A549 (cell line): ENCODE results near the gene SPIRE1. TPM values are rescaled to one million over a fixed set of nuclear protein-coding genes. Genes with fewer than 3 reads are reported as not detected.

Source experiments
- ATAC-seq, 2 experiments: fragments of 200-7000 bp in 1 of 2; fragments of >200 bp in 1 of 2; cut with Nextera tagmentation in 1 of 2; cut with Tn5 transposase in 1 of 2; 3 replicates each; pipeline versions ENCODE4 v1.8.0 to v1.9.1; 2018 to 2020; ENCODE audit warnings: mild to moderate bottlenecking in 1 of 2, moderate library complexity in 1 of 2
- CTCF ChIA-PET: fragments of 300-600 bp; sonication (Branson Sonifier 250); formaldehyde crosslinking; extraction: SDS; loops from one replicate; lab custom pipeline; 2021; ENCODE audit warnings: antibody characterized with exemption, inconsistent platforms; lab: Yijun Ruan, JAX
- POLR2A ChIA-PET: fragments of 350-600 bp; formaldehyde crosslinking; extraction: SDS; loops from one replicate; lab custom pipeline; 2021; ENCODE audit warnings: antibody characterized with exemption, inconsistent platforms; lab: Yijun Ruan, JAX
- DNase-seq, 2 experiments: peaks; one replicate each; pipeline versions ENCODE4 v3.0.0 to v3.0.0-alpha.2; 2011 to 2016; ENCODE audit warnings: low read depth in 1 of 2, low spot score in 1 of 2
- FAIRE-seq: peaks from 2 replicates; lab custom pipeline; 2011; peaks lifted over from hg19 to GRCh38; lab: Jason Lieb, UNC
- H3K27ac ChIP-seq, 2 experiments: fragments of >200 bp; sonication (Bioruptor Twin); formaldehyde crosslinking; 3 replicates each; pipeline ENCODE4 v1.5.1; 2016 to 2017
- H3K4me1 ChIP-seq: fragments of >200 bp; sonication (Bioruptor Twin); formaldehyde crosslinking; 3 replicates; pipeline ENCODE4 v1.6.1; 2016
- H3K4me2 ChIP-seq: fragments of >200 bp; sonication (Bioruptor Twin); formaldehyde crosslinking; 3 replicates; pipeline ENCODE4 v1.6.1; 2016
- H3K4me3 ChIP-seq: fragments of >200 bp; sonication (Bioruptor Twin); formaldehyde crosslinking; 3 replicates; pipeline ENCODE4 v1.5.1; 2016
- H3K9me3 ChIP-seq: fragments of >200 bp; sonication (Bioruptor Twin); formaldehyde crosslinking; 3 replicates; pipeline ENCODE4 v1.6.1; 2016
- CBX8 ChIP-seq: fragments of 200-600 bp; sonication (generic); IDR thresholded peaks from 2 replicates; pipeline ENCODE4 v1.6.1; 2016
- CHD4 ChIP-seq: fragments of 200-600 bp; sonication (generic); IDR thresholded peaks from 2 replicates; pipeline ENCODE4 v1.6.1; 2016; ENCODE audit warnings: antibody characterized with exemption, mild to moderate bottlenecking, borderline replicate concordance
- EHMT2 ChIP-seq: fragments of 200-600 bp; sonication (generic); IDR thresholded peaks from 2 replicates; pipeline ENCODE4 v1.6.1; 2016; ENCODE audit warnings: antibody characterized with exemption, low read depth, mild to moderate bottlenecking, moderate library complexity
- FOSB ChIP-seq: fragments of 250-450 bp; sonication (Bioruptor Pico); IDR thresholded peaks from 2 replicates; pipeline ENCODE4 v1.5.0; 2020; ENCODE audit warnings: mild to moderate bottlenecking, moderate library complexity
- FOSL2 ChIP-seq, 2 experiments: fragments of 450-650 bp in 1 of 2; fragments of >200 bp in 1 of 2; sonication (Bioruptor Twin) in 1 of 2; formaldehyde crosslinking; IDR thresholded peaks; 2 replicates each; pipeline versions ENCODE4 v1.5.0 to v1.6.1; 2016 to 2020; ENCODE audit warnings: mild to moderate bottlenecking in 1 of 2, moderate library complexity in 1 of 2
- FOXS1 ChIP-seq: fragments of 250-450 bp; sonication (Bioruptor Pico); IDR thresholded peaks from 2 replicates; pipeline ENCODE4 v1.5.0; 2020; ENCODE audit warnings: mild to moderate bottlenecking, moderate library complexity
- GATA3 ChIP-seq: IDR thresholded peaks from 2 replicates; pipeline ENCODE4 v1.6.1; 2012; ENCODE audit warnings: borderline replicate concordance
- HDAC2 ChIP-seq: fragments of 200-600 bp; sonication (generic); IDR thresholded peaks from 2 replicates; pipeline ENCODE4 v1.6.1; 2016
- HEYL ChIP-seq: fragments of 250-450 bp; sonication (Bioruptor Pico); IDR thresholded peaks from 2 replicates; pipeline ENCODE4 v1.8.0; 2021; ENCODE audit warnings: mild to moderate bottlenecking, moderate library complexity
- JUN ChIP-seq, 2 experiments: fragments of >200 bp; sonication (Bioruptor Twin); formaldehyde crosslinking; IDR thresholded peaks; 2 replicates in 1 of 2; 3 replicates in 1 of 2; pipeline ENCODE4 v1.6.1; 2016 to 2017
- KDM5A ChIP-seq: fragments of 200-600 bp; sonication (generic); IDR thresholded peaks from 2 replicates; pipeline ENCODE4 v1.6.1; 2016; ENCODE audit warnings: antibody characterized with exemption, mild to moderate bottlenecking
- MAFK ChIP-seq: fragments of 450-650 bp; IDR thresholded peaks from 2 replicates; pipeline ENCODE4 v1.6.1; 2014; ENCODE audit not compliant: partially characterized antibody
- MYC ChIP-seq: IDR thresholded peaks from 2 replicates; pipeline ENCODE4 v1.6.1; 2012; ENCODE audit warnings: mild to moderate bottlenecking, inconsistent platforms, low read length, improper control_type of control experiment, borderline replicate concordance
- NFE2L2 ChIP-seq: fragments of 150-350 bp; conservative IDR thresholded peaks from 2 replicates; pipeline ENCODE4 v1.6.1; 2014; ENCODE audit warnings: low read length
- NR3C1 ChIP-seq: fragments of >200 bp; sonication (Bioruptor Twin); formaldehyde crosslinking; IDR thresholded peaks from 3 replicates; pipeline ENCODE4 v1.6.1; 2017
- PHF8 ChIP-seq: fragments of 200-600 bp; sonication (generic); IDR thresholded peaks from 2 replicates; pipeline ENCODE4 v1.6.1; 2016; ENCODE audit warnings: low read depth, mild to moderate bottlenecking, antibody characterized with exemption, moderate library complexity, borderline replicate concordance
- POLR2A ChIP-seq: IDR thresholded peaks from 2 replicates; pipeline ENCODE4 v1.6.1; 2012; ENCODE audit warnings: mild to moderate bottlenecking, low read length
- RAD21 ChIP-seq, 2 experiments: fragments of >200 bp in 1 of 2; sonication (Bioruptor Twin) in 1 of 2; formaldehyde crosslinking in 1 of 2; IDR thresholded peaks in 1 of 2; conservative IDR thresholded peaks in 1 of 2; 2 replicates in 1 of 2; 3 replicates in 1 of 2; pipeline ENCODE4 v1.6.1; 2012 to 2018; ENCODE audit warnings: inconsistent platforms in 1 of 2
- RARB ChIP-seq: fragments of 250-450 bp; sonication (Bioruptor Pico); IDR thresholded peaks from 2 replicates; pipeline ENCODE4 v1.8.0; 2021; ENCODE audit warnings: mild to moderate bottlenecking, moderate library complexity
- RFX5 ChIP-seq: fragments of 450-650 bp; IDR thresholded peaks from 2 replicates; pipeline ENCODE4 v1.7.1; 2014; ENCODE audit warnings: antibody characterized with exemption, mild to moderate bottlenecking, moderate library complexity
- SMC3 ChIP-seq: fragments of >200 bp; sonication (Bioruptor Twin); formaldehyde crosslinking; IDR thresholded peaks from 3 replicates; pipeline ENCODE4 v1.6.1; 2018; ENCODE audit warnings: inconsistent platforms
- TFCP2L1 ChIP-seq: fragments of 250-450 bp; sonication (Bioruptor Pico); IDR thresholded peaks from 2 replicates; pipeline ENCODE4 v1.5.0; 2021; ENCODE audit warnings: mild to moderate bottlenecking
- ZC3H11A ChIP-seq: fragments of 450-650 bp; IDR thresholded peaks from 2 replicates; pipeline ENCODE4 v1.6.1; 2014; ENCODE audit warnings: antibody characterized with exemption, mild to moderate bottlenecking
- ZFP36 ChIP-seq: fragments of 450-650 bp; IDR thresholded peaks from 2 replicates; pipeline ENCODE4 v1.6.1; 2014; ENCODE audit warnings: borderline replicate concordance; ENCODE audit not compliant: partially characterized antibody
- ZNF302 ChIP-seq: fragments of 250-450 bp; sonication (Bioruptor Pico); IDR thresholded peaks from 2 replicates; pipeline ENCODE4 v1.9.0; 2021; ENCODE audit warnings: inconsistent platforms, mild to moderate bottlenecking, moderate library complexity
- ZSCAN20 ChIP-seq: fragments of 250-450 bp; sonication (Bioruptor Pico); IDR thresholded peaks from 2 replicates; pipeline ENCODE4 v1.8.0; 2022; ENCODE audit warnings: mild to moderate bottlenecking, moderate library complexity
- WGBS: methylation state at CpG from one replicate; pipeline ENCODE4 v1.1.6; 2017; ENCODE audit errors: missing lambda C conversion rate; 5-methylcytosine and 5-hydroxymethylcytosine counted together
- polyA minus RNA-seq: library from RNA; depleted of rRNA, polyadenylated mRNA; stranded (reverse); fragments of >200 nt; gene quantifications from 2 replicates; pipeline ENCODE4 v1.2.3, GENCODE V29; 2011; rRNA and poly(A)+ RNA removed
- polyA plus RNA-seq, 4 experiments: library from polyadenylated mRNA; depleted of rRNA in 3 of 4; stranded (reverse); fragments of >200 nt; fragmentation: RNase III in 1 of 4; extraction: RNeasy Plus Mini Kit Qiagen cat#74134 plus additional on column Dnase treatment in 1 of 4; gene quantifications; 2 replicates in 3 of 4; 3 replicates in 1 of 4; pipeline ENCODE4 v1.2.3, GENCODE V29; 2011 to 2017
- TF ChIP-seq, protein P1 (sequence below): fragments of 250-450 bp; sonication (Bioruptor Pico); IDR thresholded peaks from 2 replicates; pipeline ENCODE4 v1.5.0; 2020; ENCODE audit warnings: low read depth, mild to moderate bottlenecking, moderate library complexity
- TF ChIP-seq, protein P2 (sequence below): fragments of 450-650 bp; IDR thresholded peaks from 2 replicates; pipeline ENCODE4 v1.6.1; 2014; ENCODE audit warnings: antibody characterized with exemption
- TF ChIP-seq, protein P3 (sequence below): IDR thresholded peaks from 2 replicates; pipeline ENCODE4 v1.6.1; 2012

The SPIRE1 gene
- 23.2 and 29.4 TPM in 2 replicates for polyA plus RNA-seq (2011; rRNA removed)
- 4.0 and 4.7 TPM in 2 replicates for polyA plus RNA-seq (2012; cell fraction: cytosol; rRNA removed)
- polyA plus RNA-seq (2012; cell fraction: nucleus; rRNA removed), result 4.7 and 8.4 TPM in 2 replicates
- 8.3 to 9.1 TPM (median 8.9 TPM) in 3 replicates for polyA plus RNA-seq (2017; fragmentation: RNase III; extraction: RNeasy Plus Mini Kit Qiagen cat#74134 plus additional on column Dnase treatment)
- 19.7 and 21.7 TPM in 2 replicates for polyA minus RNA-seq

DNA sequence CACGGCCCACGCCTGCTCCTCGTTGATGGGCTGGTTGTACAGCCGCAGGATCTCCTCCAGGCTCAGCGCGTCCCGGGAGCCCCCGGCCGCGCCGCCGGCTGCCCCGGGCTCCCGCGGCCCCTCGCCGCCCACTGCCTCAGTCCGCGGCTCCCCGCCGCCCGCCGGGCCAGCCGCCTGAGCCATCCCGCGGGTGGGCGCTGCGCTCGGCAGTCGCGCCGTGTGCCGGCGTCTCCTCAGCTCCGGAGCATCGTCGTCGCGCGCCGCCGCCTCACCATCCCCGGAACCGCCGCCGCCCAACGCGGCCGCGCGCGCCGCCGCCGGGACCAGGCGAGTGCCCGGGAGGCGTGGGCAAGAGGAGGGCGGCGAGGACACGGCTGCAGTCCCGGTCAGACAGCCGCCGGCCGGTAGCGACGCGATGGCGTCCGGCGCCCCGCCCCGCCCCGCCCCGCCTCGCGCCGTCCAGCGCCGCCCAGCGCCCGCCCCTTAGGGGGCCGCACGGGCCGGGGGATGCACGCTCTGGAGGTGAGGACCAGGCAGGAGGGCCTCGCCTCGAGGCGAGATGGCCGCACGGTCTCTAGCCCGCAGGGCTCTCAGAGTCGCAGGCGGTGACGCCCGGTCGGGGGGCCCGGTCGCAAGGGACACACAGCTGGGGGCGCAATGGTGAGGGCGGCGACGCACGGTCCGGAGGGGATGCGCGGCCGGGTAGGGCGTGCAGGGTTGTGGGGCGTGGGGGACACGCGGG lies at the start of gene SPIRE1:
TSS of gene SPIRE1 (minus strand) at position 424 of the 742 bp plus-strand sequence. CDS start at position 183, 241 bp downstream.
- ChIA-PET CTCF (interaction anchor here (1.5 to 4.3 kb wide), 2 partner anchors 51 to 264 kb away, joined by 3 to 90 read pairs; no protein-coding TSS in a partner anchor), POLR2A (no interaction called here)
- no peak for FAIRE-seq

DNA sequence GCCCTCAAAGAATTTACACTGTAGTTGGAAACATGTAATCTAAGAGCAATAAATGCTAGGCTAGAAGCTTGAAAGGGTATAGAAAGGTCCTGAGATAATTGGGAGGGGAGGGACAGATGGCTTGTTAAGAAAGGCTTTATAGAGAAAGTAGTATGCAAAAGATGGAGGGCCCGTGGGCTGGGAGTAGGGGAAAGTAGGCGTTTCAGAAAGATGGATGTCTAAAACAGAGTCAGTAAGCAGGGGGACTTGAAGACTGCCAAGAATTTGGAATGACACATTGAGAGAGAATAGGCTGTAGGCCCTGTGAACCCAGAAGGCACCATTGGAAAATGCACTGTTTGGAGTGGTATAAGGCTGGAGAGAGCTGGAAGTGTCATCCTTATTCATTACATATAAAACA lies 45.8 kb upstream of the SPIRE1 start:
- H3K4me2 ChIP-seq, result peak overlapping the region; percentile 98
- ChIA-PET POLR2A (no interaction called here), CTCF (interaction anchor here (1.2 kb wide), 1 partner anchor 25 kb away, joined by 3 read pairs; no protein-coding TSS in a partner anchor)
- H3K9me3 ChIP-seq, result no peaks in the 10 kb centered on the region
- TF ChIP-seq EHMT2 (no peak), ZC3H11A (no peak), FOSB (CRISPR knock-in tag) (no peak), TFCP2L1 (no peak), RARB (CRISPR knock-in tag) (no peak), HEYL (CRISPR knock-in tag) (no peak), KDM5A (no peak), GATA3 (no peak), RFX5 (no peak), JUN (IDR thresholded peaks at IDR 0.05) (no peak), HDAC2 (no peak), SMC3 (no peak), CHD4 (no peak), NFE2L2 (no peak), MAFK (no peak), FOXS1 (CRISPR knock-in tag) (no peak), MYC (no peak)
- TF ChIP-seq, protein P1, sequence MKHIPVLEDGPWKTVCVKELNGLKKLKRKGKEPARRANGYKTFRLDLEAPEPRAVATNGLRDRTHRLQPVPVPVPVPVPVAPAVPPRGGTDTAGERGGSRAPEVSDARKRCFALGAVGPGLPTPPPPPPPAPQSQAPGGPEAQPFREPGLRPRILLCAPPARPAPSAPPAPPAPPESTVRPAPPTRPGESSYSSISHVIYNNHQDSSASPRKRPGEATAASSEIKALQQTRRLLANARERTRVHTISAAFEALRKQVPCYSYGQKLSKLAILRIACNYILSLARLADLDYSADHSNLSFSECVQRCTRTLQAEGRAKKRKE (CRISPR knock-in tag), result no peak
- TF ChIP-seq, protein P2, sequence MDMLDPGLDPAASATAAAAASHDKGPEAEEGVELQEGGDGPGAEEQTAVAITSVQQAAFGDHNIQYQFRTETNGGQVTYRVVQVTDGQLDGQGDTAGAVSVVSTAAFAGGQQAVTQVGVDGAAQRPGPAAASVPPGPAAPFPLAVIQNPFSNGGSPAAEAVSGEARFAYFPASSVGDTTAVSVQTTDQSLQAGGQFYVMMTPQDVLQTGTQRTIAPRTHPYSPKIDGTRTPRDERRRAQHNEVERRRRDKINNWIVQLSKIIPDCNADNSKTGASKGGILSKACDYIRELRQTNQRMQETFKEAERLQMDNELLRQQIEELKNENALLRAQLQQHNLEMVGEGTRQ, result no peak
- 2% methylated on average over 2 of the region's 2 CpGs for WGBS
- no peak for ATAC-seq
- DNase-seq, result peak in 1 of 2 experiments; percentile 10
- FAIRE-seq, result no peak
- H3K4me1 ChIP-seq, result peaks cover 38% of the 10 kb centered on the region
- peak overlapping the region; percentile 90 to 98 for H3K27ac ChIP-seq
- H3K4me3 ChIP-seq, result peak overlapping the region; percentile 64

More for the DNA sequence above, at the start of gene SPIRE1:
- TF ChIP-seq ZFP36, result no peak
- TF ChIP-seq ZSCAN20 (CRISPR knock-in tag), result no peak
- no peak for TF ChIP-seq CBX8
- peak; percentile 55; the same call in 1 of the 2 replicates for TF ChIP-seq PHF8
- peak; percentile 59 for TF ChIP-seq POLR2A
- no peak for TF ChIP-seq FOSL2 (IDR thresholded peaks at IDR 0.05)
- TF ChIP-seq FOSL2 (CRISPR knock-in tag; IDR thresholded peaks at IDR 0.05), result no peak
- TF ChIP-seq JUN (IDR thresholded peaks at IDR 0.05), result peak in 1 of 2 experiments; percentile 42; a peak in 2 of 5 replicates
- 0 out of 3 replicates have a peak, but pooled peaks have one; percentile 16 for TF ChIP-seq SMC3
- TF ChIP-seq NR3C1, result no peak
- no peak for TF ChIP-seq ZNF302 (CRISPR knock-in tag)
- TF ChIP-seq, protein P3, sequence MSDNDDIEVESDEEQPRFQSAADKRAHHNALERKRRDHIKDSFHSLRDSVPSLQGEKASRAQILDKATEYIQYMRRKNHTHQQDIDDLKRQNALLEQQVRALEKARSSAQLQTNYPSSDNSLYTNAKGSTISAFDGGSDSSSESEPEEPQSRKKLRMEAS, result peak; percentile 55
- peak in 1 of 2 experiments; percentile 27; a peak in 1 of 5 replicates for TF ChIP-seq RAD21 (conservative IDR thresholded peaks at IDR 0.05 in 1 of 2, IDR thresholded peaks at IDR 0.05 in 1 of 2)
- H3K27ac ChIP-seq, result peak within 1 kb of the TSS; percentile 88 to 91
- H3K4me1 ChIP-seq, result peaks cover 18% of the 10 kb centered on the region
- H3K9me3 ChIP-seq, result no peaks in the 10 kb centered on the region
- peak within 1 kb of the TSS; percentile 95 for H3K4me3 ChIP-seq
- H3K4me2 ChIP-seq, result peak within 1 kb of the TSS; percentile 89
- ATAC-seq (peak; percentile 89), DNase-seq (peak; percentile 16 to 53)
- WGBS, result no CpG with 5 or more reads among the region's 112 CpGs
